GM19240 (cell line): ENCODE results near the gene EMCN.
"Not testable (repeated sequence)": the region's sequence is repeated elsewhere in the genome, so short reads cannot be mapped to it uniquely, and the experiment has no call there.

Experiments
- DNase-seq: peaks from one replicate; pipeline ENCODE4 v3.0.0; 2011; ENCODE audit warnings: low spot score; ENCODE audit not compliant: insufficient read length

Gene EMCN

GRCh38 chr4:100380401-100380800, 137.4 kb downstream of the EMCN start:
- not testable (repeated sequence) for DNase-seq

- DNase-seq: no peak
Observed at GRCh38 chr4:100379583-100380105, 138.2 kb downstream of the EMCN start.

GRCh38 chr4:100372432-100372831, 145.4 kb downstream of the EMCN start:
- no peak for DNase-seq

GRCh38 chr4:100369871-100370270, 148.0 kb downstream of the EMCN start:
- no peak for DNase-seq

GRCh38 chr4:100367451-100367850, 150.4 kb downstream of the EMCN start:
- no peak for DNase-seq

- no peak for DNase-seq
Observed at GRCh38 chr4:100366213-100366612, 151.6 kb downstream of the EMCN start.

- DNase-seq: no peak
Observed at GRCh38 chr4:100362366-100362765, 155.5 kb downstream of the EMCN start.

GRCh38 chr4:100361336-100361735, 156.5 kb downstream of the EMCN start:
- no peak for DNase-seq

GRCh38 chr4:100360211-100360610, 157.6 kb downstream of the EMCN start:
- DNase-seq: no peak

- DNase-seq: no peak
Observed at GRCh38 chr4:100359441-100359840, 158.4 kb downstream of the EMCN start.

- DNase-seq: no peak
Observed at GRCh38 chr4:100357542-100357941, 160.3 kb downstream of the EMCN start.

- no peak for DNase-seq
Observed at GRCh38 chr4:100356172-100356571, 161.7 kb downstream of the EMCN start.

- DNase-seq: not testable (repeated sequence)
Observed at GRCh38 chr4:100352352-100352751, 165.5 kb downstream of the EMCN start.

GRCh38 chr4:100348473-100348872, 169.3 kb downstream of the EMCN start:
- DNase-seq: no peak

GRCh38 chr4:100347241-100347640, 170.6 kb downstream of the EMCN start:
- no peak for DNase-seq

GRCh38 chr4:100345585-100345984, 172.2 kb downstream of the EMCN start:
- no peak for DNase-seq
